ENCODE data around the gene MED10. TPM values are rescaled to one million over a fixed set of nuclear protein-coding genes. Genes with fewer than 3 reads are reported as not detected.

Gene MED10
- total RNA-seq, 1 experiment from 2014 or later: 34.0 TPM

GRCh38 chr5:6408627-6409446, 30.5 kb upstream of the MED10 start:
- no TSS peak for BruUV-seq (replicated peaks)
- no peaks in the 10 kb centered on the region for H3K9me3 ChIP-seq (ENCODE audit: control insufficient read depth, insufficient read depth, low read depth, low read length)
- ChIA-PET POLR2A (no interaction called here), CTCF (no interaction called here)
- DNase-seq (ENCODE audit: low read depth, low spot score): no peak
- TF ChIP-seq SIN3A (IDR thresholded peaks at IDR 0.05; ENCODE audit: borderline replicate concordance, insufficient read depth, low read depth, low read length) (no peak), TCF7L2 (IDR thresholded peaks at IDR 0.05; ENCODE audit: low read depth, low read length) (no peak), REST (IDR thresholded peaks at IDR 0.05; ENCODE audit: insufficient read depth in 1 of 2, low read depth in 2 of 2, low read length in 1 of 2) (no peak)
- TF ChIP-seq, protein P1, sequence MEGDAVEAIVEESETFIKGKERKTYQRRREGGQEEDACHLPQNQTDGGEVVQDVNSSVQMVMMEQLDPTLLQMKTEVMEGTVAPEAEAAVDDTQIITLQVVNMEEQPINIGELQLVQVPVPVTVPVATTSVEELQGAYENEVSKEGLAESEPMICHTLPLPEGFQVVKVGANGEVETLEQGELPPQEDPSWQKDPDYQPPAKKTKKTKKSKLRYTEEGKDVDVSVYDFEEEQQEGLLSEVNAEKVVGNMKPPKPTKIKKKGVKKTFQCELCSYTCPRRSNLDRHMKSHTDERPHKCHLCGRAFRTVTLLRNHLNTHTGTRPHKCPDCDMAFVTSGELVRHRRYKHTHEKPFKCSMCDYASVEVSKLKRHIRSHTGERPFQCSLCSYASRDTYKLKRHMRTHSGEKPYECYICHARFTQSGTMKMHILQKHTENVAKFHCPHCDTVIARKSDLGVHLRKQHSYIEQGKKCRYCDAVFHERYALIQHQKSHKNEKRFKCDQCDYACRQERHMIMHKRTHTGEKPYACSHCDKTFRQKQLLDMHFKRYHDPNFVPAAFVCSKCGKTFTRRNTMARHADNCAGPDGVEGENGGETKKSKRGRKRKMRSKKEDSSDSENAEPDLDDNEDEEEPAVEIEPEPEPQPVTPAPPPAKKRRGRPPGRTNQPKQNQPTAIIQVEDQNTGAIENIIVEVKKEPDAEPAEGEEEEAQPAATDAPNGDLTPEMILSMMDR (IDR thresholded peaks at IDR 0.05): no peak
- H3K36me3 ChIP-seq (ENCODE audit: control insufficient read depth, insufficient read depth, low read length): no peaks in the 10 kb centered on the region
- no peak overlapping the region for H3K27ac ChIP-seq (ENCODE audit: low read length)
- H3K4me1 ChIP-seq (ENCODE audit: control insufficient read depth, insufficient read depth, low read length): no peaks in the 10 kb centered on the region
- peaks cover 2% of the 10 kb centered on the region; the same call in 1 of the 2 replicates for H3K27me3 ChIP-seq (ENCODE audit: control insufficient read depth, insufficient read depth, low read length)
- intact Hi-C loops (cut with micrococcal nuclease; ENCODE audit: unreplicated experiment): no loop called here
- in situ Hi-C loops (cut with HindIII; ENCODE audit: low pct_unique_long_range_greater_than_20kb, low sequenced_read_pairs): no loop called here
- no peak overlapping the region for H3K4me3 ChIP-seq (ENCODE audit: low read depth in 2 of 2, low read length in 2 of 2)
- ATAC-seq: no peak

GRCh38 chr5:6408260-6408596, 29.9 kb upstream of the MED10 start:
- H3K4me3 ChIP-seq (ENCODE audit: low read depth in 2 of 2, low read length in 2 of 2): no peak overlapping the region
- H3K9me3 ChIP-seq (ENCODE audit: control insufficient read depth, insufficient read depth, low read depth, low read length): no peaks in the 10 kb centered on the region
- intact Hi-C loops (cut with micrococcal nuclease; ENCODE audit: unreplicated experiment): no loop called here
- no TSS peak for BruUV-seq (replicated peaks)
- POLR2A ChIA-PET: no interaction called here
- no peaks in the 10 kb centered on the region for H3K4me1 ChIP-seq (ENCODE audit: control insufficient read depth, insufficient read depth, low read length)
- TF ChIP-seq, protein P1 (IDR thresholded peaks at IDR 0.05): no peak
- no peak for TF ChIP-seq POLR2AphosphoS5 (IDR thresholded peaks at IDR 0.05; ENCODE audit: low read depth, low read length)
- TF ChIP-seq REST (IDR thresholded peaks at IDR 0.05; ENCODE audit: insufficient read depth in 1 of 2, low read depth in 2 of 2, low read length in 1 of 2): no peak
- TF ChIP-seq TCF7L2 (IDR thresholded peaks at IDR 0.05; ENCODE audit: low read depth, low read length): no peak
- no peak for TF ChIP-seq SIN3A (IDR thresholded peaks at IDR 0.05; ENCODE audit: borderline replicate concordance, insufficient read depth, low read depth, low read length)
- no peaks in the 10 kb centered on the region for H3K36me3 ChIP-seq (ENCODE audit: control insufficient read depth, insufficient read depth, low read length)
- CTCF ChIA-PET: no interaction called here
- in situ Hi-C loops (cut with HindIII; ENCODE audit: low pct_unique_long_range_greater_than_20kb, low sequenced_read_pairs): no loop called here
- H3K27ac ChIP-seq (ENCODE audit: low read length): no peak overlapping the region
- DNase-seq (ENCODE audit: low read depth, low spot score) (no peak), ATAC-seq (no peak)
- H3K27me3 ChIP-seq (ENCODE audit: control insufficient read depth, insufficient read depth, low read length): peaks cover 2% of the 10 kb centered on the region; the same call in 1 of the 2 replicates
